Measurements from ENCODE around the gene OR11A1. TPM values are rescaled to one million over a fixed set of nuclear protein-coding genes. Genes with fewer than 3 reads are reported as not detected.

Gene OR11A1
- total and polyA plus RNA-seq, 2 donors (not counting 1 experiment from before 2014, with no cell fraction given): not detected

DNA sequence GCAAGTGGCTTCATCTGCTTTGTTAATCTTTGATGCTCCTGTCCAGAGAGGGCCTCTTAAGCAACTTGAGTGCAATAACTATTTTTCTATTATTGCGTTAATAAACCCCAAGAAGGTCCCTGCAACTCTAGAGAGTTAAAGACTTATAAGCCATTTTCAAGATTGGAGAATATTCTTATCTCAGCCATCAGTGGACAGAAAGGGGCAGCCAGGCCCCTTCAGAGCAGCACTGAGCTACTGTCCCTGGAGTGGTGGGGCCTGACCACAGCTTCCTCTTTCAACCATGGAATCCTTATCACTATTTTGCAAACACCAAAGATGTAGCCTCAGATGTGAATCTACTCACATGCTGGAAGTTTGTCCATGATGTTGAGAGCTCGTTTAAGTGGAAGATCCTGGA lies 33.7 kb upstream of the OR11A1 start:
- H3K79me2 ChIP-seq (ENCODE audit: control insufficient read depth, insufficient read depth, low read length): no peaks in the 10 kb centered on the region
- TF ChIP-seq, protein P1, sequence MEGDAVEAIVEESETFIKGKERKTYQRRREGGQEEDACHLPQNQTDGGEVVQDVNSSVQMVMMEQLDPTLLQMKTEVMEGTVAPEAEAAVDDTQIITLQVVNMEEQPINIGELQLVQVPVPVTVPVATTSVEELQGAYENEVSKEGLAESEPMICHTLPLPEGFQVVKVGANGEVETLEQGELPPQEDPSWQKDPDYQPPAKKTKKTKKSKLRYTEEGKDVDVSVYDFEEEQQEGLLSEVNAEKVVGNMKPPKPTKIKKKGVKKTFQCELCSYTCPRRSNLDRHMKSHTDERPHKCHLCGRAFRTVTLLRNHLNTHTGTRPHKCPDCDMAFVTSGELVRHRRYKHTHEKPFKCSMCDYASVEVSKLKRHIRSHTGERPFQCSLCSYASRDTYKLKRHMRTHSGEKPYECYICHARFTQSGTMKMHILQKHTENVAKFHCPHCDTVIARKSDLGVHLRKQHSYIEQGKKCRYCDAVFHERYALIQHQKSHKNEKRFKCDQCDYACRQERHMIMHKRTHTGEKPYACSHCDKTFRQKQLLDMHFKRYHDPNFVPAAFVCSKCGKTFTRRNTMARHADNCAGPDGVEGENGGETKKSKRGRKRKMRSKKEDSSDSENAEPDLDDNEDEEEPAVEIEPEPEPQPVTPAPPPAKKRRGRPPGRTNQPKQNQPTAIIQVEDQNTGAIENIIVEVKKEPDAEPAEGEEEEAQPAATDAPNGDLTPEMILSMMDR (IDR thresholded peaks at IDR 0.05): no peak
- no peak for TF ChIP-seq EZH2 (IDR thresholded peaks at IDR 0.05; ENCODE audit: borderline replicate concordance, insufficient read depth, low read depth, low read length, poor library complexity, severe bottlenecking)
- H3K9ac ChIP-seq (ENCODE audit: low read length): no peak overlapping the region
- no peaks in the 10 kb centered on the region for H3K9me3 Mint-ChIP-seq (ENCODE audit: insufficient read depth)
- no peak overlapping the region for H3K4me2 ChIP-seq (replicated peaks; ENCODE audit: low read depth, low read length, poor library complexity, severe bottlenecking)
- H2AFZ ChIP-seq (ENCODE audit: insufficient read depth, low read depth, low read length, poor library complexity, severe bottlenecking): no peak overlapping the region
- DNase-seq (no peak), ATAC-seq (ENCODE audit: low read depth) (no peak)
- H3K4me3 ChIP-seq (ENCODE audit: control extremely low read depth in 1 of 5, extremely low read depth in 1 of 5, insufficient read depth in 1 of 5, low read depth in 2 of 5, low read length in 4 of 5): no peak overlapping the region
- H3K9me3 ChIP-seq (ENCODE audit: control extremely low read depth in 1 of 3, control insufficient read depth in 2 of 3, insufficient read depth in 1 of 3, low read length in 2 of 3): no peaks in the 10 kb centered on the region
- intact Hi-C loops (cut with micrococcal nuclease): no loop called here
- H3K27ac Mint-ChIP-seq: no peak overlapping the region
- peaks cover 0 to 9% (median 0%) of the 10 kb centered on the region in 4 experiments for H3K27me3 ChIP-seq (replicated peaks in 1 of 4; ENCODE audit: control extremely low read depth in 1 of 4, control insufficient read depth in 3 of 4, insufficient read depth in 4 of 4, low read length in 3 of 4)
- H4K20me1 ChIP-seq (ENCODE audit: control insufficient read depth, insufficient read depth, low read length, poor library complexity, severe bottlenecking): no peaks in the 10 kb centered on the region
- H3K4me3 Mint-ChIP-seq: no peak overlapping the region
- no peak overlapping the region for H3K27ac ChIP-seq (ENCODE audit: low read length in 2 of 2)
- 0% methylated on average over 1 of the region's 2 CpGs for WGBS (ENCODE audit: insufficient coverage)
- peaks cover 36% of the 10 kb centered on the region for H3K27me3 Mint-ChIP-seq
- POLR2A ChIA-PET: no interaction called here
- CTCF ChIA-PET: no interaction called here
- no peaks in the 10 kb centered on the region for H3K36me3 ChIP-seq (replicated peaks in 1 of 2; ENCODE audit: control extremely low read depth in 1 of 2, control insufficient read depth in 1 of 2, extremely low read depth in 1 of 2, insufficient read depth in 2 of 2, low read length in 1 of 2)
- no peaks in the 10 kb centered on the region for H3K4me1 ChIP-seq (ENCODE audit: control insufficient read depth in 2 of 2, insufficient read depth in 2 of 2, low read length in 2 of 2)
- H3K4me1 Mint-ChIP-seq: no peaks in the 10 kb centered on the region

DNA sequence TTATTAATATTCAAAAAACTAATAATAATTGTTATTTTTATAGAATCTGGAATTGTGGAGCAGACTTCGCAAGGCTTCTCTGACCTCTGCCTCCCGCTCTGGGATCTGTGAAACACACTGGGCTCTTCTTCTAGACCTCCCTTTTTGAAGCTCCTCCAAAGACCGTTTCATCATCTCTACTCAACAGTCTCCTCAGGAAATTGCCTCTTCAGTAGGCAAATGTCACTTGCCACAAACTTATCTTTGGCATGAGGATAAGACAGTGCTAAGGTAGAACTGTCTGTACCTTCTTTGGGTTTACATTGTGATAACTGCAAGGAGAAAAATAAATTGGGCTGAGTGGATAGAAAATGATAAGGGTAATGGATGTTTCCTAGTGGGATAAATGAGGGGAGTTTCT lies 33.2 kb upstream of the OR11A1 start:
- POLR2A ChIA-PET: no interaction called here
- Histone ChIP-seq H3K9ac (ENCODE audit: low read length) (no peak overlapping the region), H2AFZ (ENCODE audit: insufficient read depth, low read depth, low read length, poor library complexity, severe bottlenecking) (no peak overlapping the region), H3K4me2 (replicated peaks; ENCODE audit: low read depth, low read length, poor library complexity, severe bottlenecking) (no peak overlapping the region), H3K4me3 (ENCODE audit: control extremely low read depth in 1 of 5, extremely low read depth in 1 of 5, insufficient read depth in 1 of 5, low read depth in 2 of 5, low read length in 4 of 5) (no peak overlapping the region), H3K9me3 (ENCODE audit: control extremely low read depth in 1 of 3, control insufficient read depth in 2 of 3, insufficient read depth in 1 of 3, low read length in 2 of 3) (no peaks in the 10 kb centered on the region), H3K27me3 (replicated peaks in 1 of 4; ENCODE audit: control extremely low read depth in 1 of 4, control insufficient read depth in 3 of 4, insufficient read depth in 4 of 4, low read length in 3 of 4) (peaks cover 0 to 9% (median under 1%) of the 10 kb centered on the region in 4 experiments), H3K4me1 (ENCODE audit: control insufficient read depth in 2 of 2, insufficient read depth in 2 of 2, low read length in 2 of 2) (no peaks in the 10 kb centered on the region), H4K20me1 (ENCODE audit: control insufficient read depth, insufficient read depth, low read length, poor library complexity, severe bottlenecking) (no peaks in the 10 kb centered on the region), H3K79me2 (ENCODE audit: control insufficient read depth, insufficient read depth, low read length) (no peaks in the 10 kb centered on the region), H3K27ac (ENCODE audit: low read length in 2 of 2) (no peak overlapping the region), H3K36me3 (replicated peaks in 1 of 2; ENCODE audit: control extremely low read depth in 1 of 2, control insufficient read depth in 1 of 2, extremely low read depth in 1 of 2, insufficient read depth in 2 of 2, low read length in 1 of 2) (no peaks in the 10 kb centered on the region)
- no peak for DNase-seq
- no peak for ATAC-seq (ENCODE audit: low read depth)
- H3K9me3 Mint-ChIP-seq (ENCODE audit: insufficient read depth): no peaks in the 10 kb centered on the region
- intact Hi-C loops (cut with micrococcal nuclease): no loop called here
- no peak overlapping the region for H3K27ac Mint-ChIP-seq
- H3K4me3 Mint-ChIP-seq: no peak overlapping the region
- CTCF ChIA-PET: no interaction called here
- H3K4me1 Mint-ChIP-seq: no peaks in the 10 kb centered on the region
- H3K27me3 Mint-ChIP-seq: peaks cover 34% of the 10 kb centered on the region
- TF ChIP-seq, protein P1 (IDR thresholded peaks at IDR 0.05): no peak
- TF ChIP-seq EZH2 (IDR thresholded peaks at IDR 0.05; ENCODE audit: borderline replicate concordance, insufficient read depth, low read depth, low read length, poor library complexity, severe bottlenecking): no peak
- WGBS (ENCODE audit: insufficient coverage): no CpG with 5 or more reads among the region's 3 CpGs
